Activated CD4-positive, alpha-beta T cell treated with anti-CD3 and anti-CD28 coated beads, Interleukin-2, amount 10 ng/mL, durations not matched to agents 7 days and 5 days (primary cell): ENCODE data around the gene ATAD2B. TPM values are rescaled to one million over a fixed set of nuclear protein-coding genes. Genes with fewer than 3 reads are reported as not detected.

Source experiments
- CTCF ChIA-PET: fragments of 350-600 bp; sonication (Branson Sonifier 250); formaldehyde crosslinking; loops from one replicate; lab custom pipeline; 2021; ENCODE audit warnings: antibody characterized with exemption; lab: Charles Lee
- POLR2A ChIA-PET: fragments of 350-600 bp; sonication (Branson Sonifier 250); formaldehyde crosslinking; loops from one replicate; lab custom pipeline; 2021; ENCODE audit warnings: antibody characterized with exemption; lab: Charles Lee
- DNase-seq: peaks from one replicate; pipeline ENCODE4 v3.0.0-alpha.2; 2020
- H3K27ac Mint-ChIP-seq: one replicate; pipeline ENCODE4 v1.8.0; 2021; ENCODE audit warnings: mild to moderate bottlenecking, moderate library complexity, mixed read lengths
- H3K27me3 Mint-ChIP-seq: one replicate; pipeline ENCODE4 v1.8.0; 2021; ENCODE audit warnings: mixed read lengths
- H3K36me3 Mint-ChIP-seq: one replicate; pipeline ENCODE4 v1.8.0; 2021; ENCODE audit warnings: low read depth, mixed read lengths
- H3K4me1 Mint-ChIP-seq: one replicate; pipeline ENCODE4 v1.8.0; 2021; ENCODE audit warnings: mixed read lengths
- H3K4me3 Mint-ChIP-seq: one replicate; pipeline ENCODE4 v1.8.0; 2021; ENCODE audit warnings: mild to moderate bottlenecking, moderate library complexity, mixed read lengths
- H3K9me3 Mint-ChIP-seq: one replicate; pipeline ENCODE4 v1.8.0; 2021; ENCODE audit warnings: mixed read lengths
- total RNA-seq, 2 experiments: library from RNA; stranded (reverse); gene quantifications; one replicate each; pipeline ENCODE4 v1.2.3, GENCODE V29; 2021

The ATAD2B gene
- total RNA-seq, 2 experiments from 2014 or later = 24.7 to 25.6 TPM

GRCh38 chr2:23827287-23827686 is 99.6 kb downstream of the ATAD2B start:
- Mint-ChIP-seq H3K27ac (no peak overlapping the region), H3K9me3 (no peaks in the 10 kb centered on the region), H3K27me3 (no peaks in the 10 kb centered on the region), H3K4me1 (no peaks in the 10 kb centered on the region), H3K4me3 (no peak overlapping the region), H3K36me3 (peaks cover 7% of the 10 kb centered on the region)
- DNase-seq = no peak
- CTCF ChIA-PET = no interaction called here
- POLR2A ChIA-PET = interaction anchor here (0.6 kb wide), 1 partner anchor 835 kb away, joined by 6 read pairs; no protein-coding TSS in a partner anchor

- no peak overlapping the region for H3K4me3 Mint-ChIP-seq
- no peak for DNase-seq
- H3K27me3 Mint-ChIP-seq = no peaks in the 10 kb centered on the region
- no peaks in the 10 kb centered on the region for H3K9me3 Mint-ChIP-seq
- ChIA-PET CTCF (no interaction called here), POLR2A (no interaction called here)
- peaks cover 7% of the 10 kb centered on the region for H3K36me3 Mint-ChIP-seq
- no peak overlapping the region for H3K27ac Mint-ChIP-seq
- no peaks in the 10 kb centered on the region for H3K4me1 Mint-ChIP-seq
Measured at GRCh38 chr2:23826771-23827170, 100.2 kb downstream of the ATAD2B start.

- ChIA-PET CTCF (interaction anchor here (0.6 kb wide), 1 partner anchor 201 kb away, joined by 3 read pairs; no protein-coding TSS in a partner anchor), POLR2A (no interaction called here)
- Mint-ChIP-seq H3K36me3 (peaks cover 7% of the 10 kb centered on the region), H3K4me3 (no peak overlapping the region), H3K9me3 (no peaks in the 10 kb centered on the region), H3K4me1 (no peaks in the 10 kb centered on the region), H3K27me3 (no peaks in the 10 kb centered on the region), H3K27ac (no peak overlapping the region)
- no peak for DNase-seq
Measured at GRCh38 chr2:23826040-23826439, 100.9 kb downstream of the ATAD2B start.

GRCh38 chr2:23824777-23825212 is 102.1 kb downstream of the ATAD2B start:
- Mint-ChIP-seq H3K27me3 (no peaks in the 10 kb centered on the region), H3K4me1 (no peaks in the 10 kb centered on the region), H3K36me3 (peaks cover 7% of the 10 kb centered on the region), H3K4me3 (no peak overlapping the region), H3K27ac (no peak overlapping the region), H3K9me3 (no peaks in the 10 kb centered on the region)
- CTCF ChIA-PET = interaction anchor here (0.6 to 2.5 kb wide), 10 partner anchors 9 to 578 kb away, joined by 3 to 13 read pairs (median 3); partner anchors contain the start of genes ATAD2B and TP53I3
- peak; percentile 61 for DNase-seq
- POLR2A ChIA-PET = interaction anchor here (1.1 to 1.6 kb wide), 2 partner anchors 101 to 102 kb away, joined by 3 to 4 read pairs; partner anchors contain the start of gene ATAD2B

DNA sequence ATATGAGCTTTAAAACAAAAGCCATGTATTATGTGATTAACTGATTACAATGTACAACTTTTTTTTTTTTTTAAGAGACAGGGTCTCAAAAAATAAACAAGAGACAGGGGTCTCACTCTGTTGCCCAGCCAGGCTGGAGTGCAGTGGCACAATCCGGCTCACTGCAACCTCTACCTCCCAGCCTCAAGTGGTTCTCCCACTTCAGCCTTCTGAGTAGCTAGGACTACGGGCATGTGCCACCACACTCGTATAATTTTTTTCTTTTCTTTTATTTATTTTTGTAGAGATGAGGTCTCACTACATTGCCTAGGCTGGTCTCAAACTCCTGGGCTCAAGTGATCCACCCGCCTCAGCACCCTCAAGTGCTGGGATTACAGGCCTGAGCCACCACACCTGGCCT is 103.1 kb downstream of the ATAD2B start:
- ChIA-PET CTCF (interaction anchor here (0.6 to 2.5 kb wide), 5 partner anchors 9 to 403 kb away, joined by 3 to 13 read pairs (median 3); partner anchors contain the start of gene TP53I3), POLR2A (interaction anchor here (1.6 kb wide), 1 partner anchor 103 kb away, joined by 4 read pairs; the partner anchor contains the start of gene ATAD2B)
- no peak for DNase-seq
- H3K9me3 Mint-ChIP-seq = no peaks in the 10 kb centered on the region
- H3K36me3 Mint-ChIP-seq = peaks cover 7% of the 10 kb centered on the region
- no peak overlapping the region for H3K27ac Mint-ChIP-seq
- no peak overlapping the region for H3K4me3 Mint-ChIP-seq
- no peaks in the 10 kb centered on the region for H3K4me1 Mint-ChIP-seq
- no peaks in the 10 kb centered on the region for H3K27me3 Mint-ChIP-seq

- Mint-ChIP-seq H3K36me3 (peaks cover 9% of the 10 kb centered on the region), H3K27me3 (no peaks in the 10 kb centered on the region), H3K4me1 (no peaks in the 10 kb centered on the region), H3K9me3 (no peaks in the 10 kb centered on the region), H3K4me3 (no peak overlapping the region), H3K27ac (no peak overlapping the region)
- DNase-seq = no peak
- POLR2A ChIA-PET = no interaction called here
- CTCF ChIA-PET = interaction anchor here (0.8 kb wide), 1 partner anchor 10 kb away, joined by 3 read pairs; no protein-coding TSS in a partner anchor
Measured at GRCh38 chr2:23814963-23815362, 112.0 kb downstream of the ATAD2B start.

- DNase-seq = no peak
- CTCF ChIA-PET = interaction anchor here (0.7 kb wide), 1 partner anchor 12 kb away, joined by 4 read pairs; no protein-coding TSS in a partner anchor
- Mint-ChIP-seq H3K9me3 (no peaks in the 10 kb centered on the region), H3K36me3 (peaks cover 15% of the 10 kb centered on the region), H3K27me3 (no peaks in the 10 kb centered on the region), H3K4me3 (no peak overlapping the region), H3K27ac (no peak overlapping the region), H3K4me1 (peaks cover 6% of the 10 kb centered on the region)
- POLR2A ChIA-PET = no interaction called here
Measured at GRCh38 chr2:23813438-23813837, 113.5 kb downstream of the ATAD2B start.

GRCh38 chr2:23809150-23809549 is 117.8 kb downstream of the ATAD2B start:
- peaks cover 16% of the 10 kb centered on the region for H3K36me3 Mint-ChIP-seq
- DNase-seq = no peak
- ChIA-PET CTCF (no interaction called here), POLR2A (no interaction called here)
- no peaks in the 10 kb centered on the region for H3K9me3 Mint-ChIP-seq
- peaks cover 6% of the 10 kb centered on the region for H3K4me1 Mint-ChIP-seq
- no peaks in the 10 kb centered on the region for H3K27me3 Mint-ChIP-seq
- no peak overlapping the region for H3K4me3 Mint-ChIP-seq
- no peak overlapping the region for H3K27ac Mint-ChIP-seq

GRCh38 chr2:23806665-23807249 is 120.2 kb downstream of the ATAD2B start:
- Mint-ChIP-seq H3K27me3 (no peaks in the 10 kb centered on the region), H3K4me3 (no peak overlapping the region)
- POLR2A ChIA-PET = no interaction called here

GRCh38 chr2:23806201-23806600 is 120.7 kb downstream of the ATAD2B start:
- Mint-ChIP-seq H3K27ac (no peak overlapping the region), H3K36me3 (peaks cover 15% of the 10 kb centered on the region), H3K4me3 (no peak overlapping the region), H3K27me3 (no peaks in the 10 kb centered on the region), H3K9me3 (no peaks in the 10 kb centered on the region), H3K4me1 (peaks cover 6% of the 10 kb centered on the region)
- ChIA-PET CTCF (interaction anchor here (0.6 kb wide), 1 partner anchor 318 kb away, joined by 3 read pairs; no protein-coding TSS in a partner anchor), POLR2A (no interaction called here)
- no peak for DNase-seq

More at GRCh38 chr2:23806665-23807249, 120.2 kb downstream of the ATAD2B start:
- no peak for DNase-seq
- H3K27ac Mint-ChIP-seq = no peak overlapping the region
- H3K9me3 Mint-ChIP-seq = no peaks in the 10 kb centered on the region
- peaks cover 6% of the 10 kb centered on the region for H3K4me1 Mint-ChIP-seq
- peaks cover 15% of the 10 kb centered on the region for H3K36me3 Mint-ChIP-seq
- CTCF ChIA-PET = interaction anchor here (0.6 kb wide), 1 partner anchor 252 kb away, joined by 3 read pairs; no protein-coding TSS in a partner anchor

DNA sequence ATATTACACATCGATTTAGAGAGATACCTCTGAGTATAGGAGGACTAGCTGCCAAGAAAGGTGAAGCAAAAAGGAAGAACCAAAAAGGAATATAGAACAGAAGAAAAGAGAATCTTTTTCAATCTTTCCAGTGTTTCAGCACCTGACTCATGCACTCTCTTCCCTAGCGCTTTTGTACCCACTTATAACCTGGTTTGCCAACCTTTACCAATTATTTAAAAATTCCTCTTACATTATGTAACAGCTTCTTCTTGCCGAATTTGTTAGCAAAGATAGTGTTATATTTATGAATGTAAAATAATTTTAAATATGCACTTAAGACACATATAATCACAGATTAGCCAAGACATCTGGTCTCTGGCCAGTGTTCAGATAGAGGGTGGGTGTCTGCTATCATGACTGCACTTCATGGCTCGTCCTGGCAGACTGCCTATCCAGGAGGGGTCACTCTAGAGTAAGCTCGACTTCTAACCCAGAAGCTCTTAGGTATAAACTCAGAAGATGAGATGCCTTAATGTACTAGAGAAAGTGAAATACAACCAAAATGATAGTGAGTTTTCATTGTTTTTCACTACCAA is 122.9 kb downstream of the ATAD2B start:
- no peak overlapping the region for H3K4me3 Mint-ChIP-seq
- DNase-seq = no peak
- H3K4me1 Mint-ChIP-seq = no peaks in the 10 kb centered on the region
- CTCF ChIA-PET = interaction anchor here (1.2 kb wide), 1 partner anchor 106 kb away, joined by 3 read pairs; no protein-coding TSS in a partner anchor
- no peaks in the 10 kb centered on the region for H3K27me3 Mint-ChIP-seq
- POLR2A ChIA-PET = no interaction called here
- no peaks in the 10 kb centered on the region for H3K9me3 Mint-ChIP-seq
- H3K36me3 Mint-ChIP-seq = peaks cover 15% of the 10 kb centered on the region
- no peak overlapping the region for H3K27ac Mint-ChIP-seq

- peaks cover 11% of the 10 kb centered on the region for H3K36me3 Mint-ChIP-seq
Measured at GRCh38 chr2:23803264-23803964, 123.5 kb downstream of the ATAD2B start.

More at GRCh38 chr2:23803264-23803964, 123.5 kb downstream of the ATAD2B start:
- Mint-ChIP-seq H3K4me1 (no peaks in the 10 kb centered on the region), H3K4me3 (no peak overlapping the region), H3K9me3 (no peaks in the 10 kb centered on the region), H3K27ac (no peak overlapping the region), H3K27me3 (no peaks in the 10 kb centered on the region)
- POLR2A ChIA-PET = no interaction called here
- no peak for DNase-seq
- CTCF ChIA-PET = interaction anchor here (1.2 kb wide), 1 partner anchor 105 kb away, joined by 3 read pairs; no protein-coding TSS in a partner anchor
